ENCODE data around the gene ATRAID.

The ATRAID gene

GRCh38 chr2:27211943-27212625 is at the start of gene ATRAID, which contains the start of gene SLC5A6:
Gene ATRAID, plus strand, starts transcription at chr2:27212041. Its CDS starts 328 bp downstream, at chr2:27212369.
Gene SLC5A6, minus strand, starts transcription at chr2:27212268. Its CDS starts 4,618 bp downstream, at chr2:27207650.
- TF ChIP-seq CTCF (conservative IDR thresholded peaks at IDR 0.05; ENCODE audit: low read length): no peak
- peak; percentile 86 for DNase-seq (ENCODE audit: low read depth)
- H3K4me3 ChIP-seq (ENCODE audit: low read length): peak within 1 kb of the TSS; percentile 93

- no peak for DNase-seq (ENCODE audit: low read depth)
- no peak overlapping the region for H3K4me3 ChIP-seq (ENCODE audit: low read length)
- TF ChIP-seq CTCF (conservative IDR thresholded peaks at IDR 0.05; ENCODE audit: low read length): no peak
Observed at GRCh38 chr2:27162151-27163121, 49.4 kb upstream of the ATRAID start.

- no peak overlapping the region for H3K4me3 ChIP-seq (ENCODE audit: low read length)
- no peak for DNase-seq (ENCODE audit: low read depth)
- no peak for TF ChIP-seq CTCF (conservative IDR thresholded peaks at IDR 0.05; ENCODE audit: low read length)
Observed at GRCh38 chr2:27164960-27165763, 46.7 kb upstream of the ATRAID start.

GRCh38 chr2:27170581-27171337 is 41.1 kb upstream of the ATRAID start:
- no peak for DNase-seq (ENCODE audit: low read depth)
- no peak for TF ChIP-seq CTCF (conservative IDR thresholded peaks at IDR 0.05; ENCODE audit: low read length)
- no peak overlapping the region for H3K4me3 ChIP-seq (ENCODE audit: low read length)

- no peak for TF ChIP-seq CTCF (conservative IDR thresholded peaks at IDR 0.05; ENCODE audit: low read length)
- H3K4me3 ChIP-seq (ENCODE audit: low read length): no peak overlapping the region
- DNase-seq (ENCODE audit: low read depth): peak; percentile 56
Observed at GRCh38 chr2:27171351-27171848, 40.4 kb upstream of the ATRAID start.

- H3K4me3 ChIP-seq (ENCODE audit: low read length): no peak overlapping the region
- no peak for DNase-seq (ENCODE audit: low read depth)
- no peak for TF ChIP-seq CTCF (conservative IDR thresholded peaks at IDR 0.05; ENCODE audit: low read length)
Observed at GRCh38 chr2:27174638-27175037, 37.2 kb upstream of the ATRAID start.
